Measurements from ENCODE around the gene ARRDC2.
"Not testable (repeated sequence)": the region's sequence is repeated elsewhere in the genome, so short reads cannot be mapped to it uniquely, and the experiment has no call there.

The ARRDC2 gene

GRCh38 chr19:17993076-17993813 lies 14.7 kb upstream of the ARRDC2 start:
- DNase-seq: no peak

GRCh38 chr19:17996826-17997316 lies 11.1 kb upstream of the ARRDC2 start:
- DNase-seq: peak; percentile 91

- DNase-seq: no peak
Measured at GRCh38 chr19:17997969-17998826, 9.8 kb upstream of the ARRDC2 start.

GRCh38 chr19:17998827-17999150 lies 9.2 kb upstream of the ARRDC2 start:
- DNase-seq: no peak

DNA sequence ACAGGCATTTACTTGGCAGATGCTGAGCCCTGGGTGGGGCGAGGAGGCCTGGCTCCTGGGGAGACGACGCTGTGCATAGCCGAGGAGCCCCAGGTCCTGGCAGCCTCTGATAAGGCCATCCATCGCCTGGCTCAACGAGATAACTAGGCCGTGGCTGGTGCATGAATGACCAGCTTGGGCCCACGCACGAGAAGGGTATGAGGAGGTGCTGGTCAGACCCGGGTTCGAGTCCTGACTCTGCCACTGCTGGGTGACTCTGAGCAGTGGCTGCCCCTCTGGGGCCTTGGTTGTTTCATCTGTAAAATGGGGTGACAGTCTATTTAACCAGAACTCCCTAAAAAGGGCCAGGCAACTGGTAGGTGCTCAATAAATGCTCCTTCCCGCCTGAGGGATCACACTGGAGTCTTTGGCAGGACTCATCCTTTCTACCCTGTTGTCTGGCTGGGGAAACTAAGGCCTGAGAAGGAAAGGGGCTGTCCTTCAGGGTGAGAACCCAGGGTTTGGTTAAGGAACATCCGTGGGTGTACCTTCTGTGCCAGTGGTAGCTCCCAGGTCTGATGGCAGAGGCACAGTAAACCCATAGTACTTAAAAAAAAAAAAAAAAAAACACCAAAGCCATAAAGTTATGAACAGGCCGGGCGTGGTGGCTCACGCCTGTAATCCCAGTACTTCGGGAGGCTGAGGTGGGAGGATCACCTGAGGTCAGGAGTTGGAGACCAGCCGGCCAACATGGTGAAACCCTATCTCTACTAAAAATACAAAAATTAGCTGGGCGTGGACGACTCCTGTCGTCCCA lies 8.1 kb upstream of the ARRDC2 start:
- DNase-seq: peak; percentile 59

DNA sequence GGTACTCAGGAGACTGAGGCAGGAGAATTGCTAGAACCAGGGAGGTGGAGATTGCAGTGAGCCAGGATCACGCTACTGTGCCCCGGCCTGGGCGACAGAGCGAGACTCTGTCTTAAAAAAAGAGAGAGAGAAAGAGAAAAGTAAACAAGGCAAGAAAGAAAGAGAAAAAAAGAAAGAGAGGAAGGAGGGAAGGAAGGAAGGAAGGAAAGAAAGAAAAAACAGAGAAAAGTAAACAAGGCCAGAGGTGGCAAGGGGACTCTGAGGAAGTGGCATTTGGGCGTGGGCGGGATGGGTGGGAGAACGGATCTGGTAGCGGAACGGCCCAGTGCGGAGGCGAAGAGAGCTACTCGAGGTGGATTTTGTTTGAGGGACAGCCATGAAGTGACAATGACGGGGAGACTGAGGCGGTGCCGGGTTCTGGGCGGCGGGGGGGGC lies 7.5 kb upstream of the ARRDC2 start:
- no peak for DNase-seq

GRCh38 chr19:18000915-18001776 lies 6.8 kb upstream of the ARRDC2 start:
- peak; percentile 89 for DNase-seq

GRCh38 chr19:18001777-18002345 lies 6.1 kb upstream of the ARRDC2 start:
- DNase-seq: no peak

GRCh38 chr19:18002347-18002850 lies 5.6 kb upstream of the ARRDC2 start:
- no peak for DNase-seq

DNA sequence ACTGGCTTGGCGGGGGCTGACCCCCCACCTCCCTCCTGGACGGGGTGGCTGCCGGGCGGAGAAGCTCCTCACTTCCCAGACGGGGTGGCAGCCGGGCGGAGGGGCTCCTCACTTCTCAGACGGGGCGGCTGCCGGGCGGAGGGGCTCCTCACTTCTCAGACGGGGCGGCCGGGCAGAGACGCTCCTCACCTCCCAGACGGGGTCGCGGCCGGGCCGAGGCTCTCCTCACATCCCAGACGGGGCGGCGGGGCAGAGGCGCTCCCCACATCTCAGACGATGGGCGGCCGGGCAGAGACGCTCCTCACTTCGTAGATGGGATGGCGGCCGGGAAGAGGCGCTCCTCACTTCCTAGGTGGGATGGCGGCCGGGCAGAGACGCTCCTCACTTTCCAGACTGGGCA lies 2.2 kb upstream of the ARRDC2 start:
- not testable (repeated sequence) for DNase-seq

DNA sequence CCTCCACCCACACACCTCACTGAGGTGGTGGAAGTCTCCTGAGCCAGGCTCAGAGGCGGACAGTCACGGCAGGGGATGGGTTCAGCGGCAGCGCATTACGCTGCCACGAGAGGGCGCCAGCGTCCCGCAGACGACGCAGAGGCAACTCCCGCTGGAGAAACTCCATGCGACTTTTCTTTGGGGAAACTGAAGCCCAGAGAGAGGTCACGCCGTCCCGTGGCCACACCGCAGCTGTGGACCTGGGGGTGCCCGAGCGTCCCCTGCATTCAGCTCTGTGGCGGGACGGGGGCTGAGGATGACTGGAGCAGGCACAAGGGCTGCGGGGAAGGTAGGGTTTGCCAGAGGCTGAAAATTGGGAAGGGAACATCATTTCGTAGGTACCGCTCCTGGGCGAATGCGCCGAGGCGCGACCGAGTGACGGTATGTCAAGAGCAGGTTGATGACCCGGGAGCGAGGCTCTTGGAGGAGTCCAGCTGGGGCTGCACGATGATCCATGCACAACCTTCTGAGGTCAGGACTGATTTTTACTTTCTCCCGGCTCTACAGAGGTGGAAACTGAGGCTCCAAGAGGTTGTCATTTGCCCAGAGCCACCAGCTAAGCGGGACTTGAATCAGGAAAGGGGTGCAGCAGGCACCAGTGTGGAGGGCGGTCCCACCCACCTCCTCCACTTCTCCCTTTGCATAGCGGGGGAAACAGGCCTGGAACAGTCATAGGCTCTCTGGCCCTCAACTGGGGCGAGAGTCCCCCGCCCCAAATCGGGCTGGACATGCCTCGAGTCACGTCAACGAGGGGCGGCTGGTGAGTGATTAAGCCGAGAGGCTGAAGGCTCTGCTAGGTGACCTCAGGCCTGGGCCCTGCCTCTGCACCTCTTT lies 690 bp upstream of the ARRDC2 start:
- DNase-seq: peak; percentile 86

- DNase-seq: no peak
Measured at GRCh38 chr19:18008814-18009213, 844 bp downstream of the ARRDC2 start.

DNA sequence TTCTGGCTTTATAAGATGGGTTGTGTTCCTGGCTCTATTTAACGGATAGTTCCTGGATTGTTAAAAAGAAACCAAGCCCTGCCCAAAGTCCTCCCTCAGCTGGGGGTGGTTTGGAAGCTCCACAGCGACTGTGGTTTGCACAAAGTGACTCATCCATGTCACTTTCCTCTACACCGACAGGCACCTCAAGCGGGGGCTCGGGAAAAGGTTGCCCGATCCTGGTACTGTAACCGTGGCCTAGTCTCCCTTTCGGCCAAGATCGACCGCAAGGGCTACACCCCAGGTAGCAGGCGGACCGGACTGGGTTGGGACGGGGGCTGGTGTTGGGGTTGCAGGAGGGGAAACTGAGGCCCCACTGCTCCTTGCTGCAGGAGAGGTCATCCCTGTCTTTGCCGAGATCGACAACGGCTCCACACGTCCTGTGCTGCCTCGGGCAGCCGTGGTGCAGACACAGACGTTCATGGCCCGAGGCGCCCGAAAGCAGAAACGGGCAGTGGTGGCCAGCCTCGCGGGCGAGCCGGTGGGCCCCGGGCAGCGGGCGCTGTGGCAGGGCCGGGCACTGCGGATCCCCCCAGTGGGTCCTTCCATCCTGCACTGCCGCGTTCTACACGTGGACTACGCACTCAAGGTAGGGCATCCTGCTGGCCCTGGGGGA lies 1.6 kb downstream of the ARRDC2 start:
- no peak for DNase-seq

DNA sequence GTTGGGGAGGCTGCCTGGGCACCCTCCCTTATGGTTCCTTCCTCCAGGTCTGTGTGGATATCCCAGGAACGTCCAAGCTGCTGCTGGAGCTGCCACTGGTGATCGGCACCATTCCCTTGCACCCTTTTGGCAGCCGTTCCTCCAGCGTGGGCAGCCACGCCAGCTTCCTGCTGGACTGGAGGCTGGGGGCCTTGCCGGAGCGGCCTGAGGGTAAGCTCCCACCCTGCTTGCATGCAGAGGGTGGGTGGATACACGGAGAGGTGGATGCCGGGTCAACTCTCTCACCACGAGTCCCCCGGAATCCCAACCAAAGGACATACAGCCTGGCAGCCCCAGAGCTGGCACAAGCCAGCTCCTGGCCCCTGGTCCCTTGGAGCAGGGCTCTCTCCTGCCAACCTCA lies 2.2 kb downstream of the ARRDC2 start:
- no peak for DNase-seq

DNA sequence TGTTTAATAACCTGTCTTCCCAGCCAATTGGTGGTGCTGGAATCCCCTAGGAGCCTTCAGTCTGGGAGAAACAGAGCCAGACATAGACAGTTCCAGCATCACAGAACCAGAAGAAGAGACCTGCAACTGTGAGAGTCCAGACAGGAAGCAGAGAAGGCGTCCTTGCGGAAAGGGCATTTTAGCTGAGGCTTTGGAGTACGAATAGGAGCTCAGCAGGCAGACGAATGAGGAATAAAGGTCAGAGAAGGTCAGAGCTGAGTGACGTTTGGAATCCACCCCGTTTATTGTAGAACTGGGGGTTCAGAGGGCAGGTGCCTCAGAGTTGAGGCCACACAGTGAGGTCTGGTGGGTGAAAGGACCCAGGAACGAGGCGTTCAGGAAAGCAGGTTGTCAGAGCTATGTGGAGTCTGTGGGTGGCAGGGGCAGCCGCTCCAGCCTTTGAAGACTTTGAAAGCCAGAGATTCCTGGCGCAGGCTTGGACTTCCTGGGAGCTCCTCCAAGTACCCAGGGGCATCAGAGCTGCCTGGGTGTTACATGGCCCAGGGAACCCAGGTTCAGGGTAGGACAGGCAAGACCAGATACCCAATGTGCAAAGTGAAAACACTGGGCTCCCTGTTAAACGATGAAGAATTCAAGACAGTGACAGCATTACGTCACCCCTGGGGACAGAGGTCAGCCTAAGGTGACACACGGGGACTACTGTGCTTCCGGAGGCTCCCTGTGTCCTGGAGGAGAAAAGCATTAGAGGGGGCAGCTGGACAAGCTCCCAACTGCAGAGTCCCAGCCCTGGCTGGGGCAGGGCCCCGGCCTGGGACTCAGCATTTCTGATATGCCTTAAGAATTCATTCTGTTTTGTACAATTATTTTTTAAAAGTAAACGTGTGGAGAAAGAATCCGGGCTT lies 5.5 kb downstream of the ARRDC2 start:
- no peak for DNase-seq

DNA sequence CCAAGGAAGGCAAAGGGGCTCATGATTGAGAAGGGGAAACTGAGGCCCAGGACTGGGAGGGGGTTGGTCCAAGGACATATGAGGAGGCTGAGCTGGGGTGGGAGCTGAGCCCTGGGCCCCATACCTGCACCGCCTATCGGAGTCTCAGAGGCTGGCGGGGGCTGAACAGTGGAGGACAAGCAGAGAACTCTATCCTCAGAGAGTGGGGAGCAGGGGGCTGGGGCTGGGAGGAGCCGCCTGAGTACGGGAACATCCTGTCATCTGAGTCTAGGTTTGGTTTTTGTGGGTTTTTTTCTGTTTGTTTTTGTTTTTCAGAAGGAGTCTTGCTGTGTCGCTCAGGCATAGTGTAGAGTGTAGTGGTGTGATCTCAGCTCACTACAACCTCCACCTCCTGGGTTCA lies 6.2 kb downstream of the ARRDC2 start:
- DNase-seq: no peak

DNA sequence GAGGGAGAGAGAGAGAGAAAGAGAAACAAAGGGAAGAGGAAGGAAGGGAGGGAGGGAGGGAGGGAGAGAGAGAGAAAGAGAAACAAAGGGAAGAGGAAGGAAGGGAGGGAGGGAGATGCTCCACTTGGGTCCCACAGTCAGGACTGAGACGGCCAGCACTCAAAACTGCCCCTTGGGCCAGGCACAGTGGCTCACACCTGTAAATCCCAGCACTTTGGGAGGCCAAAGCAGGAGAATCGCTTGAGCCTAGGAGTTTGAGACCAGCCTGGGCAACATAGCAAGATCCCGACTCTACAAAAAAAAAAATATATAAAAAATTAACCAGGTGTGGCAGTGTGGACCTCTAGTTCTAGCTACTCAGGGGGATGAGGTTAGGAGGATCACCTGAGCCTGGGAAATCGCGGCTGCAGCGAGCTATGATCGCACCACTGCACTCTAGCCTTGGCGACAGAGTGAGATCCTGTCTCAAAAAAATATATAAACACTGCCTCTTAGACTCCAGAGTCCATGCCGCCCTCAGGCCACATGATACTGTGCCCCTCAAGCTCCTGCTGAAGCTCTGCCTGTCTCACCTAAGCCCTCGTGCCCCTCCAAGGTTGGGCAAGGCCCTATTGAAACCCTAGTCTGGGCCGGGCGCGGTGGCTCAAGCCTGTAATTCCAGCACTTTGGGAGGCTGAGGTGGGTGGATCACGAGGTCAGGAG lies 8.4 kb downstream of the ARRDC2 start:
- DNase-seq: no peak
